Measurements from ENCODE around the gene RGMB.

RGMB gene

GRCh38 chr5:98771382-98772109 lies 1.9 kb upstream of the RGMB start:
- CTCF ChIA-PET: interaction anchor here (0.6 to 5.9 kb wide), 26 partner anchors 10 to 1742 kb away, joined by 3 to 64 read pairs (median 4); no protein-coding TSS in a partner anchor
- Histone ChIP-seq H3K9me3 (ENCODE audit: control insufficient read depth, insufficient read depth, low read depth, low read length) (no peaks in the 10 kb centered on the region), H3K4me1 (ENCODE audit: control insufficient read depth, insufficient read depth, low read length) (peaks cover 9% of the 10 kb centered on the region), H3K27ac (ENCODE audit: extremely low read depth, low read depth, low read length) (peak overlapping the region; percentile 92), H3K36me3 (ENCODE audit: control insufficient read depth in 2 of 2, insufficient read depth in 1 of 2, low read length in 2 of 2) (no peaks in the 10 kb centered on the region), H3K4me3 (ENCODE audit: low read depth, low read length) (peak overlapping the region; percentile 53)
- POLR2A ChIA-PET: interaction anchor here (1.0 kb wide), 1 partner anchor 261 kb away, joined by 3 read pairs; no protein-coding TSS in a partner anchor
- TF ChIP-seq ZNF645 (tag by site-specific recombination; IDR thresholded peaks at IDR 0.05) (no peak), ZNF404 (tag by site-specific recombination; IDR thresholded peaks at IDR 0.05) (no peak), ZNF777 (tag by site-specific recombination; IDR thresholded peaks at IDR 0.05; ENCODE audit: borderline replicate concordance) (no peak), ZNF843 (tag by site-specific recombination; IDR thresholded peaks at IDR 0.05) (peak; percentile 95), ZNF555 (tag by site-specific recombination; conservative IDR thresholded peaks at IDR 0.05) (no peak), HOXA7 (CRISPR knock-in tag; IDR thresholded peaks at IDR 0.05; ENCODE audit: borderline replicate concordance) (no peak), ZNF548 (tag by site-specific recombination; IDR thresholded peaks at IDR 0.05) (no peak), ZNF19 (tag by site-specific recombination; IDR thresholded peaks at IDR 0.05; ENCODE audit: low read depth) (no peak), ZNF292 (tag by site-specific recombination; IDR thresholded peaks at IDR 0.05; ENCODE audit: borderline replicate concordance, low read depth) (no peak), ZNF704 (tag by site-specific recombination; IDR thresholded peaks at IDR 0.05) (no peak), ZNF132 (tag by site-specific recombination; IDR thresholded peaks at IDR 0.05; ENCODE audit: borderline replicate concordance) (no peak), ZNF362 (tag by site-specific recombination; IDR thresholded peaks at IDR 0.05) (0 out of 2 replicates have a peak, but pooled peaks have one; percentile 18), SP2 (tag by site-specific recombination; IDR thresholded peaks at IDR 0.05) (no peak; the same call in 1 of the 2 replicates), ZBTB11 (tag by site-specific recombination; conservative IDR thresholded peaks at IDR 0.05; ENCODE audit: low read depth) (no peak), ZNF654 (tag by site-specific recombination; IDR thresholded peaks at IDR 0.05; ENCODE audit: low read depth) (peak; percentile 66), ZNF830 (tag by site-specific recombination; IDR thresholded peaks at IDR 0.05; ENCODE audit: low read depth) (no peak), FEZF1 (tag by site-specific recombination; IDR thresholded peaks at IDR 0.05) (peak; percentile 94), ZNF138 (tag by site-specific recombination; IDR thresholded peaks at IDR 0.05; ENCODE audit: borderline replicate concordance) (no peak), ZNF184 (tag by site-specific recombination; IDR thresholded peaks at IDR 0.05) (peak; percentile 28; the same call in 1 of the 2 replicates)
- TF ChIP-seq, protein P1, sequence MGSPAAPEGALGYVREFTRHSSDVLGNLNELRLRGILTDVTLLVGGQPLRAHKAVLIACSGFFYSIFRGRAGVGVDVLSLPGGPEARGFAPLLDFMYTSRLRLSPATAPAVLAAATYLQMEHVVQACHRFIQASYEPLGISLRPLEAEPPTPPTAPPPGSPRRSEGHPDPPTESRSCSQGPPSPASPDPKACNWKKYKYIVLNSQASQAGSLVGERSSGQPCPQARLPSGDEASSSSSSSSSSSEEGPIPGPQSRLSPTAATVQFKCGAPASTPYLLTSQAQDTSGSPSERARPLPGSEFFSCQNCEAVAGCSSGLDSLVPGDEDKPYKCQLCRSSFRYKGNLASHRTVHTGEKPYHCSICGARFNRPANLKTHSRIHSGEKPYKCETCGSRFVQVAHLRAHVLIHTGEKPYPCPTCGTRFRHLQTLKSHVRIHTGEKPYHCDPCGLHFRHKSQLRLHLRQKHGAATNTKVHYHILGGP (tag by site-specific recombination; IDR thresholded peaks at IDR 0.05): no peak
- TF ChIP-seq, protein P2, sequence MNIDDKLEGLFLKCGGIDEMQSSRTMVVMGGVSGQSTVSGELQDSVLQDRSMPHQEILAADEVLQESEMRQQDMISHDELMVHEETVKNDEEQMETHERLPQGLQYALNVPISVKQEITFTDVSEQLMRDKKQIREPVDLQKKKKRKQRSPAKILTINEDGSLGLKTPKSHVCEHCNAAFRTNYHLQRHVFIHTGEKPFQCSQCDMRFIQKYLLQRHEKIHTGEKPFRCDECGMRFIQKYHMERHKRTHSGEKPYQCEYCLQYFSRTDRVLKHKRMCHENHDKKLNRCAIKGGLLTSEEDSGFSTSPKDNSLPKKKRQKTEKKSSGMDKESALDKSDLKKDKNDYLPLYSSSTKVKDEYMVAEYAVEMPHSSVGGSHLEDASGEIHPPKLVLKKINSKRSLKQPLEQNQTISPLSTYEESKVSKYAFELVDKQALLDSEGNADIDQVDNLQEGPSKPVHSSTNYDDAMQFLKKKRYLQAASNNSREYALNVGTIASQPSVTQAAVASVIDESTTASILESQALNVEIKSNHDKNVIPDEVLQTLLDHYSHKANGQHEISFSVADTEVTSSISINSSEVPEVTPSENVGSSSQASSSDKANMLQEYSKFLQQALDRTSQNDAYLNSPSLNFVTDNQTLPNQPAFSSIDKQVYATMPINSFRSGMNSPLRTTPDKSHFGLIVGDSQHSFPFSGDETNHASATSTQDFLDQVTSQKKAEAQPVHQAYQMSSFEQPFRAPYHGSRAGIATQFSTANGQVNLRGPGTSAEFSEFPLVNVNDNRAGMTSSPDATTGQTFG (tag by site-specific recombination; IDR thresholded peaks at IDR 0.05; ENCODE audit: borderline replicate concordance): no peak
- TF ChIP-seq, protein P3, sequence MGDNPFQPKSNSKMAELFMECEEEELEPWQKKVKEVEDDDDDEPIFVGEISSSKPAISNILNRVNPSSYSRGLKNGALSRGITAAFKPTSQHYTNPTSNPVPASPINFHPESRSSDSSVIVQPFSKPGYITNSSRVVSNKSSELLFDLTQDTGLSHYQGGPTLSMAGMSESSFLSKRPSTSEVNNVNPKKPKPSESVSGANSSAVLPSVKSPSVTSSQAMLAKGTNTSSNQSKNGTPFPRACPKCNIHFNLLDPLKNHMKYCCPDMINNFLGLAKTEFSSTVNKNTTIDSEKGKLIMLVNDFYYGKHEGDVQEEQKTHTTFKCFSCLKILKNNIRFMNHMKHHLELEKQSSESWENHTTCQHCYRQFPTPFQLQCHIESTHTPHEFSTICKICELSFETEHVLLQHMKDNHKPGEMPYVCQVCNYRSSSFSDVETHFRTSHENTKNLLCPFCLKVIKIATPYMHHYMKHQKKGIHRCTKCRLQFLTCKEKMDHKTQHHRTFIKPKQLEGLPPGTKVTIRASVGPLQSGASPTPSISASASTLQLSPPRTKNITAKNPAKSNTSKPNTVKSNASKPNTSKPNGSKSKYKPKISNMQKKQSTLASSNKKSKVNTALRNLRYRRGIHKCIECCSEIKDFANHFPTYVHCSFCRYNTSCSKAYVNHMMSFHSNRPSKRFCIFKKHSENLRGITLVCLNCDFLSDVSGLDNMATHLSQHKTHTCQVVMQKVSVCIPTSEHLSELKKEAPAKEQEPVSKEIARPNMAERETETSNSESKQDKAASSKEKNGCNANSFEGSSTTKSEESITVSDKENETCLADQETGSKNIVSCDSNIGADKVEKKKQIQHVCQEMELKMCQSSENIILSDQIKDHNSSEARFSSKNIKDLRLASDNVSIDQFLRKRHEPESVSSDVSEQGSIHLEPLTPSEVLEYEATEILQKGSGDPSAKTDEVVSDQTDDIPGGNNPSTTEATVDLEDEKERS (tag by site-specific recombination; IDR thresholded peaks at IDR 0.05): no peak

Measured in HEK293 (cell line).